Measurements from ENCODE around the gene HOXA5. TPM values are rescaled to one million over a fixed set of nuclear protein-coding genes. Genes with fewer than 3 reads are reported as not detected.

HOXA5 gene
- total RNA-seq, 2 donors from 2014 or later: 0.99 to 2.6 TPM

DNA sequence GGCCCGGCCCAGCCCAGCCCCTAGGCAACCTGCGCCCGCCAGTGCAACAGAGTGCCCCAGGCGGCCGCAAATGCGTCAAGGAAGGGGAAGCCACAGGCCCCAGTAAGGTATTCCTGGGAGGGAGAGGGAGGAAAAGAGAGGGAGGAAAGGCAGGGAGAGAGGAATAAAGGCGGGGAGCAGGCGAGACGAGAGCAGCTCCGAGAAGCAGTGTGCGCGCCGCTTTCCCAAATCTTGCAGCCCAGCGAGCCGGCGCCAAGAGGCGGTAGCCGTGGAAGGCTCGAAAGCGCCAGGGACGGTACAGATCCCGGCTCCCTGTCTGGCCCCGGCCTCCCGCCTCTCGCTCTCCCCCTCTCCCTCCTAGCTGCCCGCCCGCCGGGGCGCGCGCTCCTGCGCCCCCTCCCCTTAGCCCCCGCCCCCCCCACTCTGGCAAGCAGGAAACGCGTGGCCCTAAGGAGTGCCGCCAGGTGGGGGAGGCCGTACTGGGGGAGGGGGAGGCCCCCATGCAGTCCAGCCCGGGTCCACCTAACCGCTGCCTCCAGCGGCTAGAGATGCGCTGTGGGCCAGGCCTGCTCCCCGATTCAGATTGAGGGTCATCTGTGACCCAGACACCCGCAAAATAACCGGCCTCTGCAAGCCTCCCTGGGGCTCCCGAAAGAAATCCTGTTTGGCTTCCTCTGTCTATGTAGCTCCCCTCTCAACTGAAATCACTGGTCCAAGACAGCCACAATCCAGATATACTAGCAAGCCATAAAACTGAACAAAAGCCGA is 26.4 kb upstream of the HOXA5 start:
- H3K4me1 ChIP-seq: peaks cover 30% of the 10 kb centered on the region
- no peak overlapping the region for H3K27ac ChIP-seq
- DNase-seq (no peak), ATAC-seq (no peak)
- intact Hi-C loops (cut with DNase I): loop anchor here (10.0 kb wide), 1 partner anchor 315 kb away; no protein-coding TSS in a partner anchor
- no peak overlapping the region for H3K4me3 ChIP-seq
- peaks cover 5 to 92% of the 10 kb centered on the region in 2 donors for H3K27me3 ChIP-seq
- no peaks in the 10 kb centered on the region for H3K36me3 ChIP-seq (replicated peaks in 1 of 2; ENCODE audit: insufficient read depth in 1 of 2, low read depth in 2 of 2)
- WGBS, 2 donors: 4 to 6% methylated on average over 18 to 44 of the region's 46 CpGs
- TF ChIP-seq POLR2A (IDR thresholded peaks at IDR 0.05): no peak
- TF ChIP-seq, protein P1, sequence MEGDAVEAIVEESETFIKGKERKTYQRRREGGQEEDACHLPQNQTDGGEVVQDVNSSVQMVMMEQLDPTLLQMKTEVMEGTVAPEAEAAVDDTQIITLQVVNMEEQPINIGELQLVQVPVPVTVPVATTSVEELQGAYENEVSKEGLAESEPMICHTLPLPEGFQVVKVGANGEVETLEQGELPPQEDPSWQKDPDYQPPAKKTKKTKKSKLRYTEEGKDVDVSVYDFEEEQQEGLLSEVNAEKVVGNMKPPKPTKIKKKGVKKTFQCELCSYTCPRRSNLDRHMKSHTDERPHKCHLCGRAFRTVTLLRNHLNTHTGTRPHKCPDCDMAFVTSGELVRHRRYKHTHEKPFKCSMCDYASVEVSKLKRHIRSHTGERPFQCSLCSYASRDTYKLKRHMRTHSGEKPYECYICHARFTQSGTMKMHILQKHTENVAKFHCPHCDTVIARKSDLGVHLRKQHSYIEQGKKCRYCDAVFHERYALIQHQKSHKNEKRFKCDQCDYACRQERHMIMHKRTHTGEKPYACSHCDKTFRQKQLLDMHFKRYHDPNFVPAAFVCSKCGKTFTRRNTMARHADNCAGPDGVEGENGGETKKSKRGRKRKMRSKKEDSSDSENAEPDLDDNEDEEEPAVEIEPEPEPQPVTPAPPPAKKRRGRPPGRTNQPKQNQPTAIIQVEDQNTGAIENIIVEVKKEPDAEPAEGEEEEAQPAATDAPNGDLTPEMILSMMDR (IDR thresholded peaks at IDR 0.05): no peak
- no peaks in the 10 kb centered on the region for H3K9me3 ChIP-seq

GRCh38 chr7:27168265-27168947 is 24.9 kb upstream of the HOXA5 start:
- H3K36me3 ChIP-seq (replicated peaks in 1 of 2; ENCODE audit: insufficient read depth in 1 of 2, low read depth in 2 of 2): no peaks in the 10 kb centered on the region
- peaks cover 2 to 88% of the 10 kb centered on the region in 2 donors for H3K27me3 ChIP-seq
- no peak for DNase-seq
- no peak overlapping the region for H3K27ac ChIP-seq
- intact Hi-C loops (cut with DNase I): loop anchor here (10.0 kb wide), 1 partner anchor 314 kb away; no protein-coding TSS in a partner anchor
- ATAC-seq: no peak
- peaks cover 23% of the 10 kb centered on the region for H3K4me1 ChIP-seq
- H3K9me3 ChIP-seq: no peaks in the 10 kb centered on the region
- no peak overlapping the region for H3K4me3 ChIP-seq
- TF ChIP-seq POLR2A (IDR thresholded peaks at IDR 0.05): no peak
- TF ChIP-seq, protein P1 (IDR thresholded peaks at IDR 0.05): no peak
- 5 to 17% methylated on average over 25 of the region's 25 CpGs for WGBS, 2 donors

DNA sequence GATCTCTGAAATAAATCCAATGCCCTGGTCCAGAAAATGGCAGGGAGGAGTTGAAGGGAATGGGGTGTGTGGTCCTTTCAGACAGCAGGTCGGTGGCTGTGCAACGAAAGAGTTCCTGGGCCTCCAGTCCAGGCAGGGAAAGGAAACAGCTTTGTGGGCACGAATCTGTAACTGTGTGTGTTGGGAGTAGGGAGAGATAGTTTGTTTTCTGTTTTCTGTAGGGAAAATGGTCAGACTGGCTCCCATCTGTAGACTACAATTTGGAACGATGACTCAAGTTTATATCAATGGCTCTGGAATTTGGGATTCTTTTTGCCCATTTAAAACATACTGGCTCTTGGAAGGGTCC is 24.4 kb upstream of the HOXA5 start:
- no peaks in the 10 kb centered on the region for H3K9me3 ChIP-seq
- H3K4me3 ChIP-seq: no peak overlapping the region
- 12 to 23% methylated on average over 4 of the region's 4 CpGs for WGBS, 2 donors
- no peak for DNase-seq
- H3K27ac ChIP-seq: no peak overlapping the region
- peaks cover 0 to 87% of the 10 kb centered on the region in 2 donors for H3K27me3 ChIP-seq
- TF ChIP-seq POLR2A (IDR thresholded peaks at IDR 0.05): no peak
- TF ChIP-seq, protein P1 (IDR thresholded peaks at IDR 0.05): no peak
- H3K36me3 ChIP-seq (replicated peaks in 1 of 2; ENCODE audit: insufficient read depth in 1 of 2, low read depth in 2 of 2): no peaks in the 10 kb centered on the region
- intact Hi-C loops (cut with DNase I): loop anchor here (10.0 kb wide), 1 partner anchor 313 kb away; no protein-coding TSS in a partner anchor
- peaks cover 18% of the 10 kb centered on the region for H3K4me1 ChIP-seq
- no peak for ATAC-seq

GRCh38 chr7:27166531-27167505 is 23.3 kb upstream of the HOXA5 start:
- no peak for ATAC-seq
- DNase-seq: no peak
- WGBS, 2 donors: 8 to 19% methylated on average over 37 to 50 of the region's 50 CpGs
- no peak overlapping the region for H3K27ac ChIP-seq
- H3K27me3 ChIP-seq: peaks cover 0 to 76% of the 10 kb centered on the region in 2 donors
- H3K4me3 ChIP-seq: no peak overlapping the region
- no peaks in the 10 kb centered on the region for H3K36me3 ChIP-seq (replicated peaks in 1 of 2; ENCODE audit: insufficient read depth in 1 of 2, low read depth in 2 of 2)
- intact Hi-C loops (cut with DNase I): loop anchor here (10.0 kb wide), 1 partner anchor 312 kb away; no protein-coding TSS in a partner anchor
- no peaks in the 10 kb centered on the region for H3K9me3 ChIP-seq
- TF ChIP-seq POLR2A (IDR thresholded peaks at IDR 0.05): no peak
- TF ChIP-seq, protein P1 (IDR thresholded peaks at IDR 0.05): no peak
- H3K4me1 ChIP-seq: peaks cover 12% of the 10 kb centered on the region
